HG02642 (cell line): ENCODE results near the gene KLHL22.
"Not testable (repeated sequence)": the region's sequence is repeated elsewhere in the genome, so short reads cannot be mapped to it uniquely, and the experiment has no call there.

Experiments used
- ATAC-seq: cut with Tn5 transposase; IDR thresholded peaks from one replicate; pipeline ENCODE4 v1.9.1; 2021; ENCODE audit warnings: mild to moderate bottlenecking; ENCODE audit not compliant: unreplicated experiment, poor library complexity

The KLHL22 gene

DNA sequence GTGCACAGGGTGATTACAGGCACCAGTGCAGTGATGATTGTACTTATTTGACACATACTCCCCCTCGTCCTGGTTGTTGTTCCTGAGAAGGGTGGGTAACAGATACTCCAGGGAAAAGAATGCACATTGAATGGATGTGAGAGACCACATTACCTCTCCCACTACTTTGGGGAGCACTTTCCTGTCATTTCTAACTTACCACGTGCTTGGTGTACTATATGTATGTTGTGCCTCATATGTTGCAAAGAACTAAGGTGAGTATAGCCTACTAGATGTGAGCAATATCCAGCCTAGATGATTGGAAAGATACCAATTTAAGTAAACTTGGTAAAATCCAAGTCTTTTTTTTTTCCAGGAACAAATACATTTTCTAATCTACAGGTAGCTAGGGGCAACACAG lies 43.7 kb downstream of the KLHL22 start:
- no peak for ATAC-seq

DNA sequence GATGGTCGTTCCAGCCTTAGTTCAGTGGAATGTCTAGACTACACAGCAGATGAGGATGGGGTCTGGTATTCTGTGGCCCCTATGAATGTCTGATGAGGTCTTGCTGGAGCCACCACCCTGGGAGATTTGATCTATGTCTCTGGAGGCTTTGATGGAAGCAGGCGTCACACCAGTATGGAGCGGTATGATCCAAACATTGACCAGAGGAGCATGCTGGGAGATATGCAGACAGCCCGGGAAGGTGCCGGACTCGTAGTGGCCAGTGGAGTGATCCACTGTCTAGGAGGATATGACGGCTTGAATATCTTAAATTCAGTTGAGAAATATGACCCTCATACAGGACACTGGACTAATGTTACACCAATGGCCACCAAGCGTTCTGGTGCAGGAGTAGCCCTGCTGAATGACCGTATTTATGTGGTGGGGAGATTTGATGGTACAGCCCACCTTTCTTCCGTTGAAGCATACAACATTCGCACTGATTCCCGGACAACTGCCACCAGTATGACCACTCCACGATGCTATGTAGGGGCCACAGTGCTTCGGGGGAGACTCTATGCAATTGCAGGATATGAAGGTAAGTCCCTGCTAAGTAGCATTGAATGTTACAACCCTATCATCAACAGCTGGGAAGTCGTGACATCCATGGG lies 44.3 kb downstream of the KLHL22 start:
- not testable (repeated sequence) for ATAC-seq

DNA sequence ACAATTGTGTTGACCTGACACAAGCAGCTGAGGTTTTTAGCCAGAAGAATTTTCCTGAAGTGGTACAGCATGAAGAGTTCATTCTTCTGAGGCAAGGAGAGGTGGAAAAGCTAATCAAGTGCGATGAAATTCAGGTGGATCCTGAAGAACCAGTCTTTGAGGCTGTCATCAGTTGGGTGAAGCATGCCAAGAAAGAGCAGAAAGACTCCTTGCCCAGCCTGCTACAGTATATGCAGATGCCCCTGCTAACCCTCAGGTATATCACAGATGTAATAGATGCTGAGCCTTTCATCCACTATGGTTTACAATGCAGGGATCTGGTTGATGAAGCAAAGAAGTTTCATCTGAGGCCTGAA lies 45.1 kb downstream of the KLHL22 start:
- no peak for ATAC-seq

DNA sequence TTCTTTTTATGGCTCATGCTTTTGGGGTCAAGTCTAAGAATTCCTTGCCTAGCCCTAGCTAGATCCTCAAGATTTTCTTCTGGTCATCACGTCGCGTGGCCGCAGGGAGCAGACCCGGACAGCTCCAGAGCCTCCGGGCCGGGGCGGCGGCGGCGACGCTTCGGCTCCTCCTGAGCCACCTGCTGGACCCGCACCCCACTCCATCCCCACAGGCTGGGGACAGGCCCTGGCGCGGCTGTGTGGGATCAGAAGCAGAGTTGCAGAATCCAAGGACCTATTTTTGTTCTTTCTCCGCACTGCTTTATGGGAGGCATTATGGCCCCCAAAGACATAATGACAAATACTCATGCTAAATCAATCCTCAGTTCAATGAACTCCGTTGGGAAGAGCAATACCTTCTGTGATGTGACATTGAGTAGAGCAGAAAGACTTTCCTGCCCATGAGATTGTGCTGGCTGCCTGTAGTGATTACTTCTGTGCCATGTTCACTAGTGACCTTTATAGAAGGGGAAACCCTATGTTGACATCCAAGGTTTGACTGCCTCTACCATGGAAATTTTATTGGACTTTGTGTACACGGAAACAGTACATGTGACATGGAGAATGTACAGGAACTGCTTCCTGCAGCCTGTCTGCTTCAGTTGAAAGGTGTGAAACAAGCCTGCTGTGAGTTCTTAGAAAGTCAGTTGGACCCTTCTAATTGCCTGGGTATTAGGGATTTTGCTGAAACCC lies 45.6 kb downstream of the KLHL22 start:
- ATAC-seq: no peak

DNA sequence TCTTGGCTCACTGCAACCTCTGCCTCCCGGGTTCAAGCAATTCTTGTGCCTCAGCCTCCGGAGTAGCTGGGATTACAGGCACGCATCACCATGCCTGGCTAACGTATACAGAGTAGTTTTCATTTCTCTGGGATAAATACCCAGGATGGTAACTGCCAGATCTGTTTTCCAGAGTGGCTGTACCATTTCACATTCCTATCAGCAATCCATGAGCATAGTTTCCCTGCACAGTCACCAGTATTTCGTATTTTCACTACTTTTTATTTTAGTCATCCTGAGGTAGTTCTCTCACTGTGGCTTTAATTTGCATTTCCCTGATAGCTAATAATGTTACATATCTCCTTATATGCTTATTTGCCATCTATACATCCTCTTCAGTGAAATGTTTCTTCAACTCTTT lies 47.0 kb downstream of the KLHL22 start:
- no peak for ATAC-seq

DNA sequence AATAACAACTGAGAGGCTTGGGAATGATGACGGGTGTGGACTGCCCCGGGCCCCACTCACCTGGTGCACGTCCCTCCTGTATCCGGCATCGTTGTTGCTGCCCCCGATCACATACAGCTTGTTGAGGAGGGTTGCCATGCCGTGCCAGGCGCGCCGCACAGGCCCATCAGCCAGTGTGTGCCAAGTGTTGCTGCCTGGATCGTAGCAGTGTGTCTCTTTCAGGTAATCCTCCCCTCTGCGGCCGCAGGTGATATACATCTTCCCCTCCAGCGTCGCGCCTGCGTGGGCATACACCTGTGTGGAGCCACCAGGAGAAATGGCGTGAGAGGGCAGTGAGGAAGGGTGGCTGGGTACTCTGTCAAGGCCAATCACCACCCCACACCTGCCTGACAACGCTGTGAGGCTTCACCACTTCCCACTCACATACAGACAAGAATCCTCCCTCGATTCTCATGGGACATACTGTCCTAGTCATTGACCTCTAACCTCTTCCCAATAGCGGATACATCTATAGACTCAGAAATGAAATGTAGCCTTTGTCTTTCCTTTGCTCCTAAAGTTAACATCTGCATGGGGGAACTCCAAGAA lies 49.1 kb downstream of the KLHL22 start:
- ATAC-seq: no peak

DNA sequence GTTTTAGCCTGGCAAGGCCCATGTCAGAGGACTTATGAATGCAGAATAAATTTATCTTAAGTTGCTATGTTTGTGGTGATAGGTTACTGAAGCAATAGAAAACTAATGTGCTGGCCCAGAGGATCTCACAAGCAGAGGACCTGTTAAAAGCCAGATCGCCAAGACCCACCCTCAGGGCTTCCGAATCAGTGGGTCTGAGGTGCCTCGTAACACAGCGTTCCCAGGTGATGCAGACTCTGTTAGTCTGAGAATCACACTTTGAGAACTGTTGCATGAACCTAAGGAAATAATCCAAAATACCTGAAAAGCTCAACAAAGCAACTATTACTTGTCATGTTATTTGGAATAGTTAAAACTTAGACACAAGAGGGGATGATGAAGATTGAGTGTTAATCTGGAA lies 51.3 kb downstream of the KLHL22 start:
- no peak for ATAC-seq

DNA sequence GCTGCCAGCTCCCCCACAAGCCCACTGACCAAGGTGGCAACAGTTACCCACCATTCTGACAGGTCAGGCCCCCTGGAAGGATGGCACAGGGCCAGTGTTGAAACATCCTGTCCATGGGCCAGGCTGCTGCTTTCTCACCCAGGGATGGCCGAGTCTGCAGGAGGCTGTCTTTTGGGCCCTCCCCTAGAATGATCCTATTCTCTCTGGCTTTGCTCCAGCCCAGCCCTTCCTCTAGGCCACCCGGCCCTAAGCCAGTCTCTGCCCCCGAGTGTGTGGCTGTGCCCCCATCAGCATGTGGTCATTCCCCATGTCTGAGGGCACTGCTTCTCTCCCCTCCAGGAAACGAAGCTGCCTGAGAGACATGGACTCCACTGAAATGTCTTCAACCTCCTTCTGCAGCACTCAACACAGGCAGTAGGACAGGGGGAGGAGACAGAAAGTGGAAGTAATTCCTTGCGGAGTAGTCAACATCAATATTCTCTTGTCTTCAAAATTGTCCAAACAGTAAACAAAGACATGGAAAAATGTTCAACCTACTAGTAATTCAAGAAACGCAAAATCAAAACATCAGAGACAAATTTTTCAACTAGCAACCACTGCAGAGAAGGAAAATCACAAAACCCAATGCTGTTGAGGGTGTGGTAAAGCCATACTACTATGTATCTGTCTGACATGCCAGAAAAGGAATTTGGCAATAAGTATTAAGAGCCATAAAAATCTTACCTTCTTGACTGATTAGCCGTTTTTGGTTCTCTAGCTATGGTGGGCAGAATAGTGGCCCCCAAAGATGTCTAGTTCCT lies 52.9 kb downstream of the KLHL22 start:
- ATAC-seq: no peak

DNA sequence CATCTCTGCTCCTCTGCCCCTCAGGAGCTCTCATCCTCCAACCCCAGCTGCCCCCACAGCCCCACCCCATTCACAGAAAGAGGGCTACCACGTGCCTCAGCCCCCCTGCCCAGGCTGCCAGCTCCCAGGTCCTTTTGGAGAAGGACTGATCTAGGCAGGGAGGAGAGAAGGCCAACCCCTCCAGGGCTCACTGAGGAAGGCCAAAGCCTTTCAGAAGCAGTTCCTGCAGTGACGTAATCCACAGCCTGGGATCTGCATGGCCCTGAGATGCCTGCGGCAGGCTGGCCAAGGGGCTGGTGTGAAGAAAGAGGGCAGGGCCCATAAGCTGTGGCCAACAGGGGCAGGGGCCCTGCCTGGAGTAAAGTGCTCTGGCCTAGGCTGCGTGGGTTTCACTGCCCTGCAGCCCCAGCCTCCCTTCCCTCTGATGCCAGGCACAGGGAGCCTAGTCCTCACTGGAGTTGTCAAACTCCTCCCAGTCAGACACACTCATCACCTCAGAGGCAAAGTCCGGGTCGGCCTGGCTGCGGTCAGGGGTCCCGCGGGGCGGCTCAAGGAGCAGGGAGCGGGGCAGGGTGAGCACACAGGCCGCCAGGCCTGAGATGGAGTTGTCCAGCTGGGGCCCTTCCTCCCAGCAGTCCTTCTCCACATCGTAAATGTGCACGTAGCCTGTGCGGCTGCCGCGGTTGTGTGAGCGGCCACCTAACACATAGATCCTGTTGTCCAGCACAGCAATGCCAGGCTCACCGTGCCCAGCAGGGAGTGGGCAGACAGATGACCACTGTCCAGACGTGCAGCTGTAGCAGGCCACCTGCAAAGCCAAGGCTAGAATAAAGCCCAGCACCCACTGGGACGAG lies 53.7 kb downstream of the KLHL22 start:
- no peak for ATAC-seq

DNA sequence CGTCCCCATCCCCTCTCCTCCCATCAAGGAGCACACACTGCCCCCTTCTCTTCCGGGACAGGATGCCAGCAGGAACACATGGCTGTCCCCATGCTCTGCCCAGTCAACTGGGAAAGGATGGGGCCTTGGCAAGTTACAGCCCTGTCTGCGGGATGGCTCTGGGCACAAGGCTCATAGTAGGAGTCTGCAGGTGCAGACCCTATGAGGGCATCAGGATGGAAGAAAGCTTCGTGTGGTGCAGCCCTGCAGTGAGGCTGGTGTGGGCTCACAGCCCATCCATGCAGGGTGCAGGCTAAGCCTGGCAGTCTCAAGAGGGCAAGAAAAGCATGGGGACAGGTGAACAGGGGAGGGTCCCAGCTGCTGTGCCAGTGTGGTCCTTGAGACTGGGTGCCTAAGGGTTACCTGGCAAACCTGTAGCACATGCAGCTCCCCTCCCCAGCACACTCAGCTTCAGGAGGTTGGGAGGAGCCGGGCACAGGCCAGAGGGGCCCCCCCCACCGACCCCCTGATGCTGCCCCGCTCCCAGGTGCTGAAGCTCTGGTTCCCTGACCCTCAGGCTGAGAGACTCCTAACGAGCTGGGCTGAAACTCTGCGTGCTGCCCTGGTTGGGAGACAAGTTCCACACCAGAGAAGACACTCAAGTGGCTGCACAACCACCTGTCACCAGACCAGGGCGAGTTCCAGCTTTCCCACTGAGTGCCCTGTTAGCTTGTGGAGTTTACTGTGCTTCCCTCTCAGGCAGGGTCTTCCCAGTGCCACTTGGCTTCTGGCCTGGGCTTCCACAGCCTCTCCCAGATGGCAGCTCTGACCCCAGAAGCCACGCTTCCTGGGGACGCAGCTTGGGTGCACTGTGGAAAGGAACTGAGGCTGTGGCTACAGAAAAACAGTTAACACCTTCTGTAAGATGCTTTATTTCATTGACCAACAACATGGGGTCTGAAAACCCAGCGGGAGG lies 54.7 kb downstream of the KLHL22 start:
- no peak for ATAC-seq

DNA sequence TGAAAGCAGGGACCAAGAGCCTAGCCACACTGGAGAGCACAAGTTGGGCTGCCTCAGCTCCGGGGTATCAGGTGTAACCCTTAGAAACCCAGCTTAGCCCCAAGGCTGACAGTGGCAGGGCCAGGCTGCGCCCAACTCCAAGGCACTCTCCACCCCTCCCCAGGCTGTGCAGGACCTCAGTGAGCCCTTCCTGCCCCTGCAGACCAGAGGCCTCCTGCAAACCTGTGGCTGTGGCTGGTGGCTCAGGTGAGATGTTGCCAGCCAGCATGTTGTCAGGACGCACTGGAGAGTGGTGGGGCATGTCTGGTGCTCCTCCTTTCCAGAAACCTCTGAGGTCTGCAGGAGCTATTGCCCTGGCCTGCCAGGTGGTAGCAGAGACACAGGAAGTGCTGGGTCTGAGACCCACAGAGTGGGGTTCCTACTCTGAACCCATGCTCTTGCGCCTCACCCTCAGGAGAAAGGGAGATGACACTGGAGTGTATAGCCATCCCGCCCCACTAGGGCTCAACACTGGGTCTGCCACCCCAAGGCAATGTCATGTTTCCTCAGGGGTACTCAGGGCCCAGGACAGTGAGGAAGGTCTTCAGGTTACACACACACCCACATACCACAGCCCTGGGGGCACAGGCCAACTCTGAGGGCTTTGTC lies 55.5 kb downstream of the KLHL22 start:
- ATAC-seq: no peak

DNA sequence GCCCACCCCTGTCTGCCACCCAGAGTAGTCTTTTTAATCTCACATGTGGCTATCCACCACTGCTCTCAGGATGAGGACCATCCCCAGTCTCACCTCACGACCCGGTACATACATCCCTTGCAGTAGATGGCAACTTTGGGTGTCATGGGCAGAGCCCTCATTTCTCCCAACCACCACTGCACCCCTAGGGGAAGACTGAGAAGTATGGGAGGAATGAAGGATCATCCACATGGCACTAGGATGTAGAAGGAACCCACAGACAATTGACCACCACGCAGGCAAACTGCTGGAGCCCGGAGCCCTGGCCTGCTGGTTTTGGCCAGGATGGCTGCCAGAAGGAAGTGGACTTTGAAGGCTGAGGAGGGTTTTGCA lies 56.1 kb downstream of the KLHL22 start:
- no peak for ATAC-seq

DNA sequence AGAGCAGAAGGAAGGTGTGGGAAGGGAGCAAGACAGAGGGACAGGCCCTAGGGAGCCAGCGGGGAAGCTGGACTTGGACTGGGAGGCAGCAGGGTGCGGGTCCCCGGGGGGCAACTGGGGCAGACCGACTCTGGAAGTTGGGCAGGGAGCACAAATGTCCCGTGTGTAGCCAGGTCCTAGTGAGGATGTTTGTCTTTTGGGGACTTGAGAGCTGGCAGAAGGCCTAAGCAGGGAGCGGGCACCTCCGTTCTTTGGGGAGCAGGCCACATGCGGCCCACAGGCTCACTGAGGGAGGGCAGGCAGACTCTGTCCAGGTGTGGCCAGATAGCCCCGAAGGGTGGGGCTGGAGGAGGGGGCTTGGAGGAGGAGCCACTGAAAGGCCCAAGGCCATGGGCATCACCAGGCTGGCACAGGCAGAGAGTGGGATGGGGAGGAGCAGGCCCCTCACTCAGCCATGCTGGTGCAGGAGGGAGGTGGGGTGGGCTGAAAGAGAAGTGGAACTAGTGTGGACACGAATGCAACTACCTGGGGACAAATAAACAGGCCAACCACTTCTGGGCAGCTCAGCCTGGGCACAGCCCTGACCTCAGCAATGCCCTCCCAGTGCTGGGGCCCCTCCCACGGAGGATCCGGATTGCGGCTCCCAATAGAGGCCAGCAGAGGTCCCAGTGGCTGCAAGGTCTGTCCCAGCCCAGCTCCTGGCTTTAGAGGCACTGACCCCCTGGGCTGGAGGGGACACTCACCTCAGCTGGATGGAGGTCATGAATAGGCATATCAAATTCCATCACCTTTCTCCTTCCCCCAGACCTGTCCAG lies 56.7 kb downstream of the KLHL22 start:
- no peak for ATAC-seq

DNA sequence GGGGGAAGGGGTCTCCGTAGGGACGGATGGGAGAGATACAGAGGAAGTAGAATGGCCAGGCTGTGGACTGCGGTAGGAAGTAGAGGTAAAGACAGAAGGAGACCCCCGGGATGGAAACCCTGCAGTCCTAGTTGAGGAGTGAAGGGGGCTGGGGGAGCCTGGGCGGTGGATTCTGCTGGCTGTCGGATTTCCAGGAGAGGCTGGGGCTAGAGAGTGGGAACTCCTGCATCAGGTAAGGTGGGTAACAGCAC lies 57.2 kb downstream of the KLHL22 start:
- ATAC-seq: no peak

DNA sequence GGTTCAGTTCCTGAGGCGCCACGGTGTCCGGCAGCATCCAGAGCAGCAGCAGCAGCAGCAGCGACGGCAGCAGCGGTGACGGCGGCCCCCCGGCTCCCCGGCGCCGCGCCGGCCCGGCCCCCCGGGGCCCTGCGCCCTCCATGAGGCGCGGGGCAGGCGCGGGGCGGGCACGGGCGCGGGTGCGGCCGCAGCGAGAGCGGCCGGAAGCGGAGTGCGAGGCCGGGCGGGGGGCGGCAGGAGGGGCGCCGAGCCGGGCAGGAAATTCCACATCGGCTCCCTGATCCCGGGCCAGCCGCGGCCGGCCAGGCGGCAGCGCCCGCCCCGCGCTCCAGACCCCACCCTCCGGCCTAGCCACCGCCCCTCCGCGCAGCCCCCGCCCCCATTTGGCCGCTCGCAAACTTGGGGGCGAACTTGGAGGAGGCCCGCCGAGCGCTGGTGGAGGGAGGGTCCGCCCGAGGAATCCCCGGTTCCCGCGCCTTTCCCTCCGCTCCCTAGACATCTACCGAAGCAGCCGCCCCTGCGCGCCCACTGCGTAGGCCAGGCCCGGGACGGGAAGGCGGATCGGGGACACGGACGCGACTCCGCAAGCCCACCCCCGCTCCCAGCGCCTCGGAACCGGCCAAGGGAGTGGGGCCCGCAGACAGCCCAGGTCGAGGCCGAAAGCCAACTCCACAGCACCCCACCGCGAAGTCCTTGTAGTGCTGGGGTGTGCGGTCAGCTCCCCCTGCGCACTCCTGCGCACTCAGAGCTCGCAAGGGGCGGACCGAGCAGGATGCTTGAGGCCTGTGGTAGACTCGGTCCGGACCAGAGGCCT lies 57.8 kb downstream of the KLHL22 start, which contains the start of gene SCARF2:
Gene SCARF2, minus strand, starts transcription at position 213 of the 814 bp plus-strand sequence. Its CDS starts 71 bp downstream, at position 142.
- no peak for ATAC-seq

DNA sequence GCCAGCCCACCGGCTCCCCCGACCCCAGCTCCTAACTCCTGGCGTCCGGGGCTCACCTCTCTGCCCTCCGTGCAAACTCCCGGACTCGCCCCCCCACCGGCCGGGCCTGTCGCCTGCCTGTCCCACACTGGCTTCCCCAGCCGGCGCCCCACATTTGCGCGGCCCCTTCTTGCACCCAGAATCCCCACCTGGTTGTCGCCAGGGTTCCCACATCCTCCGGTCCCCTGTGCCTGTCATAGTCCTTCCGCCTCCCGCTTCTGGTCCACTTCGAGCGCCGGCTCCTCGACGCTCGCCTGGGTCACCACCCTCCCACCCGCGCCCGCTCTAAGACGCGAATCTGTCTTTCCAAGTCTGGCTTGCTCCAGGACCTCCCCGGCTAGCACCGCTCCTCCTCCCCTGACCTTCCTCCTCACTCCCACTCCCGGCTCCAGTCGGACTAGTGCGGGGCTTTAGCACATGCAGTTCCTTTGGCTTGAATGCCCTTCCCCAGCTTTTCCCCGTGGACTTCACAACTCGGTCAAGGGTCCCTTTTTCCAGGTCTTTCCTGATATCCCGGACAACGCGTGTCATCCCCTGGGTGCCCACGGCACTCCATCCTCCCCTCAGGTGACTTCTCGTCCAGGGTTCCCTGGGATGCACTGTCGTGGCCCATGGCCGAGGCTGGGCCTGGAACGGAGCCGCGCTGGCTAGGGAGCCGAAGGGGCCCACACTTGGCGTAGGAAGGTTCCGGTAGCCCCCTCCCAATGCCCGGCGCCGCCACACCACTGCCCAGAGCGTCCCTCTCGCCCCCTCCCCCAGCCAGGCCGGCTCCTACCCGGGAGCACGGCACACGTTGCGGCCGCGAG lies 58.6 kb downstream of the KLHL22 start:
- ATAC-seq: no peak
